NCI-H2081 treated with DMSO at 0.1 percent for 48 hours (cell line): ENCODE measurements around the gene PFN3.

Experiments used
- DNase-seq: peaks from one replicate; lab custom pipeline; 2025; lab: John Stamatoyannopoulos, UW

The PFN3 gene

GRCh38 chr5:177359451-177359851 lies 41.0 kb downstream of the PFN3 start:
- no peak for DNase-seq

- no peak for DNase-seq
Measured at GRCh38 chr5:177358370-177358819, 42.1 kb downstream of the PFN3 start.

- DNase-seq = no peak
Measured at GRCh38 chr5:177357459-177358351, 42.8 kb downstream of the PFN3 start, which contains the start of gene RGS14. TSS of gene RGS14 (plus strand) at chr5:177357924. CDS start at chr5:177358025, 101 bp downstream.

- DNase-seq = no peak
Measured at GRCh38 chr5:177357146-177357458, 43.4 kb downstream of the PFN3 start.

GRCh38 chr5:177356746-177357145 lies 43.7 kb downstream of the PFN3 start:
- no peak for DNase-seq

GRCh38 chr5:177355868-177356168 lies 44.6 kb downstream of the PFN3 start:
- no peak for DNase-seq

GRCh38 chr5:177355162-177355867 lies 45.1 kb downstream of the PFN3 start:
- DNase-seq = no peak

GRCh38 chr5:177354711-177355110 lies 45.8 kb downstream of the PFN3 start:
- no peak for DNase-seq

GRCh38 chr5:177354256-177354655 lies 46.2 kb downstream of the PFN3 start:
- DNase-seq = no peak

GRCh38 chr5:177353093-177353492 lies 47.4 kb downstream of the PFN3 start:
- DNase-seq = no peak

GRCh38 chr5:177351392-177352329 lies 48.8 kb downstream of the PFN3 start, which contains the start of gene LMAN2:
TSS of gene LMAN2 (minus strand) at chr5:177351668. CDS start at chr5:177351647, 21 bp downstream.
- DNase-seq = peak; percentile 55

- DNase-seq = no peak
Measured at GRCh38 chr5:177350776-177351391, 49.6 kb downstream of the PFN3 start.
